ENCODE data around the gene UTP3.
"Not testable (repeated sequence)": the region's sequence is repeated elsewhere in the genome, so short reads cannot be mapped to it uniquely, and the experiment has no call there.

UTP3 gene

GRCh38 chr4:70687821-70688794, at the start of gene UTP3:
Gene UTP3 (plus strand): TSS chr4:70688532. CDS start chr4:70688678, 146 bp downstream.
- peak; percentile 95 to 98 for DNase-seq

- DNase-seq: no peak
These were observed 48.1 kb upstream of the UTP3 start for GRCh38 chr4:70640192-70640591.

- not testable (repeated sequence) for DNase-seq
These were observed 37.6 kb upstream of the UTP3 start for GRCh38 chr4:70650741-70651140.

- DNase-seq: peak in 1 of 2 experiments; percentile 29
These were observed 36.3 kb upstream of the UTP3 start for GRCh38 chr4:70651864-70652506.

GRCh38 chr4:70654605-70655011, 33.7 kb upstream of the UTP3 start:
- no peak for DNase-seq

- DNase-seq: no peak
These were observed 31.0 kb upstream of the UTP3 start for GRCh38 chr4:70657326-70657725.

- DNase-seq: no peak
These were observed 29.9 kb upstream of the UTP3 start for GRCh38 chr4:70658418-70658817.

- no peak for DNase-seq
These were observed 28.2 kb upstream of the UTP3 start for GRCh38 chr4:70660106-70660505.

- not testable (repeated sequence) for DNase-seq
These were observed 26.9 kb upstream of the UTP3 start for GRCh38 chr4:70661309-70661922.

GRCh38 chr4:70666369-70666768, 22.0 kb upstream of the UTP3 start, which contains the start of gene JCHAIN:
Gene JCHAIN (minus strand): TSS chr4:70666508. CDS start chr4:70666490, 18 bp downstream.
- DNase-seq: no peak

GRCh38 chr4:70667740-70668535, 20.4 kb upstream of the UTP3 start:
- no peak for DNase-seq

- DNase-seq: no peak
These were observed 17.9 kb upstream of the UTP3 start for GRCh38 chr4:70670332-70671014.

GRCh38 chr4:70671091-70671490, 17.2 kb upstream of the UTP3 start:
- DNase-seq: no peak

GRCh38 chr4:70674191-70674590, 14.1 kb upstream of the UTP3 start:
- DNase-seq: no peak

GRCh38 chr4:70674731-70675130, 13.6 kb upstream of the UTP3 start:
- no peak for DNase-seq

GRCh38 chr4:70676554-70677090, 11.7 kb upstream of the UTP3 start:
- DNase-seq: no peak

GRCh38 chr4:70678383-70678999, 9.8 kb upstream of the UTP3 start:
- no peak for DNase-seq

GRCh38 chr4:70680934-70681333, 7.4 kb upstream of the UTP3 start:
- no peak for DNase-seq

GRCh38 chr4:70681704-70682103, 6.6 kb upstream of the UTP3 start:
- no peak for DNase-seq

- DNase-seq: not testable (repeated sequence)
These were observed 6.2 kb upstream of the UTP3 start for GRCh38 chr4:70682142-70682541.

GRCh38 chr4:70687392-70687791, 940 bp upstream of the UTP3 start:
- no peak for DNase-seq
